GM12878 (cell line): ENCODE measurements around the gene CFLAR. TPM values are rescaled to one million over a fixed set of nuclear protein-coding genes. Genes with fewer than 3 reads are reported as not detected.
A peak's percentile ranks its signal among the peaks of the same experiment; 100 is the strongest.

Experiments used
- ATAC-seq: fragments of 200-7000 bp; cut with Tn5 transposase; 3 replicates; pipeline ENCODE4 v1.9.1; 2020; ENCODE audit warnings: mild to moderate bottlenecking, moderate library complexity
- BruUV-seq: library from RNA; stranded (reverse); fragments of 400-500 nt; replicated peaks from 2 replicates; lab custom pipeline; 2021; lab: Mats Ljungman, UMichigan
- CTCF ChIA-PET: fragments of 300-600 bp; sonication (Branson Sonifier 250); formaldehyde crosslinking; extraction: SDS; loops from one replicate; lab custom pipeline; 2021; ENCODE audit warnings: inconsistent platforms; lab: Yijun Ruan, JAX
- POLR2A ChIA-PET: fragments of 350-600 bp; formaldehyde crosslinking; extraction: SDS; loops from one replicate; lab custom pipeline; 2021; ENCODE audit warnings: inconsistent platforms; lab: Charles Lee
- RAD21 ChIA-PET: fragments of 300-600 bp; sonication (Branson Sonifier 250); formaldehyde crosslinking; loops from one replicate; lab custom pipeline; 2023; ENCODE audit warnings: antibody characterized with exemption; ENCODE audit not compliant: unreplicated experiment; lab: Charles Lee
- SMC1A ChIA-PET: fragments of 300-600 bp; sonication (Branson Sonifier 250); formaldehyde crosslinking; loops from one replicate; lab custom pipeline; 2023; ENCODE audit not compliant: unreplicated experiment, uncharacterized antibody; lab: Charles Lee
- DNase-seq: peaks from one replicate; pipeline ENCODE4 v3.0.0-alpha.2; 2011; ENCODE audit warnings: low read depth, low spot score
- FAIRE-seq: peaks from 3 replicates; lab custom pipeline; 2011; peaks lifted over from hg19 to GRCh38; lab: Jason Lieb, UNC
- H2AFZ ChIP-seq: 2 replicates; pipeline ENCODE4 v1.6.0; 2011; ENCODE audit warnings: low read depth, low read length, control low read depth; ENCODE audit not compliant: control insufficient read depth
- H3K27ac ChIP-seq: 2 replicates; pipeline ENCODE4 v1.5.1; 2011; ENCODE audit warnings: control low read depth; ENCODE audit not compliant: control insufficient read depth, insufficient read depth
- H3K27me3 ChIP-seq, 2 experiments: replicated peaks in 1 of 2; 2 replicates each; pipeline versions ENCODE4 v1.6.0 to v1.6.1; 2011; ENCODE audit warnings: low read length in 1 of 2; ENCODE audit not compliant: control insufficient read depth in 2 of 2, insufficient read depth in 2 of 2
- H3K36me3 ChIP-seq, 2 experiments: 2 replicates each; pipeline ENCODE4 v1.5.1; 2011; ENCODE audit warnings: low read length in 1 of 2; ENCODE audit not compliant: control insufficient read depth in 2 of 2, insufficient read depth in 2 of 2
- H3K4me1 ChIP-seq: 2 replicates; pipeline ENCODE4 v1.6.1; 2011; ENCODE audit warnings: mild to moderate bottlenecking, low read length, moderate library complexity, mixed read lengths; ENCODE audit not compliant: control insufficient read depth, insufficient read depth
- H3K4me2 ChIP-seq: 2 replicates; pipeline ENCODE4 v1.6.0; 2011; ENCODE audit warnings: control low read depth; ENCODE audit not compliant: control insufficient read depth, insufficient read depth
- H3K4me3 ChIP-seq: fragments of 200-600 bp; sonication (generic); 2 replicates; pipeline ENCODE4 v1.5.1; 2016
- H3K79me2 ChIP-seq: 2 replicates; pipeline ENCODE4 v1.6.0; 2011; ENCODE audit warnings: low read length; ENCODE audit not compliant: control insufficient read depth, insufficient read depth
- H3K9ac ChIP-seq: 2 replicates; pipeline ENCODE4 v1.8.0; 2011; ENCODE audit warnings: low read length, control low read depth, mixed read lengths; ENCODE audit not compliant: control insufficient read depth, insufficient read depth
- H3K9me3 ChIP-seq: replicated peaks from 3 replicates; pipeline ENCODE4 v1.5.1; 2011; ENCODE audit warnings: mild to moderate bottlenecking, low read length; ENCODE audit not compliant: control insufficient read depth, insufficient read depth
- H4K20me1 ChIP-seq: 2 replicates; pipeline ENCODE4 v1.6.0; 2011; ENCODE audit not compliant: control insufficient read depth, insufficient read depth
- E4F1 ChIP-seq: fragments of 450-650 bp; IDR thresholded peaks from 2 replicates; pipeline ENCODE4 v1.6.1; 2018; ENCODE audit warnings: borderline replicate concordance, mild to moderate bottlenecking; ENCODE audit not compliant: partially characterized antibody
- ESRRA ChIP-seq: IDR thresholded peaks from 2 replicates; pipeline ENCODE4 v1.6.1; 2012; ENCODE audit warnings: mild to moderate bottlenecking, low read length, improper control_type of control experiment
- POLR2AphosphoS5 ChIP-seq: IDR thresholded peaks from 2 replicates; pipeline ENCODE4 v1.6.1; 2011; ENCODE audit warnings: mild to moderate bottlenecking, low read length, inconsistent platforms
- RBBP5 ChIP-seq: fragments of 200-600 bp; sonication (generic); conservative IDR thresholded peaks from 2 replicates; pipeline ENCODE4 v1.6.1; 2016
- REST ChIP-seq: IDR thresholded peaks from 2 replicates; pipeline ENCODE4 v1.6.1; 2012; ENCODE audit warnings: mild to moderate bottlenecking, low read depth, low read length
- SP1 ChIP-seq: IDR thresholded peaks from one replicate; pipeline ENCODE4 v1.6.1; 2011; ENCODE audit warnings: low read depth, low read length
- SREBF2 ChIP-seq: IDR thresholded peaks from 2 replicates; pipeline ENCODE4 v1.6.1; 2012; ENCODE audit warnings: mild to moderate bottlenecking, low read length
- STAT1 ChIP-seq: fragments of 450-650 bp; conservative IDR thresholded peaks from 2 replicates; pipeline ENCODE4 v1.6.1; 2014; ENCODE audit warnings: antibody characterized with exemption, mild to moderate bottlenecking
- STAT3 ChIP-seq: IDR thresholded peaks from 2 replicates; pipeline ENCODE4 v1.6.1; 2011; ENCODE audit warnings: low read depth, low read length, improper control_type of control experiment
- SUPT20H ChIP-seq: IDR thresholded peaks from 2 replicates; pipeline ENCODE4 v1.6.1; 2011; ENCODE audit warnings: low read depth, mild to moderate bottlenecking, low read length, moderate library complexity, borderline replicate concordance; ENCODE audit not compliant: control insufficient read depth
- TCF3 ChIP-seq: IDR thresholded peaks from 2 replicates; pipeline ENCODE4 v1.6.1; 2012; ENCODE audit warnings: low read depth, mild to moderate bottlenecking, low read length, borderline replicate concordance; ENCODE audit not compliant: insufficient read depth
- ZBED1 ChIP-seq: IDR thresholded peaks from 2 replicates; pipeline ENCODE4 v1.6.1; 2016; ENCODE audit warnings: borderline replicate concordance
- ZBTB40 ChIP-seq: fragments of 450-650 bp; IDR thresholded peaks from 2 replicates; pipeline ENCODE4 v1.6.1; 2016; ENCODE audit warnings: mild to moderate bottlenecking, moderate library complexity, borderline replicate concordance
- ZNF622 ChIP-seq: fragments of 450-650 bp; IDR thresholded peaks from 2 replicates; pipeline ENCODE4 v1.6.1; 2017; ENCODE audit warnings: mild to moderate bottlenecking, inconsistent platforms
- ZZZ3 ChIP-seq: IDR thresholded peaks from 2 replicates; pipeline ENCODE4 v1.6.1; 2011; ENCODE audit warnings: low read depth; ENCODE audit not compliant: control insufficient read depth, insufficient read length
- WGBS: methylation state at CpG from one replicate; pipeline ENCODE4 v1.1.6; 2016; ENCODE audit warnings: low lambda C conversion rate; ENCODE audit not compliant: insufficient replicate concordance, insufficient coverage; ENCODE audit errors: missing lambda C conversion rate; 5-methylcytosine and 5-hydroxymethylcytosine counted together
- in situ Hi-C: fragments of 300-500 bp; cut with MboI; formaldehyde crosslinking; loops from 9 replicates; pipeline ENCODE4 v1.14.3; 2018; ENCODE audit warnings: mixed read lengths
- intact Hi-C: fragments of 100-400 bp; cut with micrococcal nuclease; formaldehyde crosslinking; loops from one replicate; pipeline ENCODE4 v1.14.2; 2022; ENCODE audit not compliant: unreplicated experiment
- polyA plus RNA-seq, 11 experiments: library from polyadenylated mRNA; depleted of rRNA in 4 of 11; unstranded in 6 of 11; stranded (reverse) in 5 of 11; fragments of >200 nt; fragmentation: Nextera tagmentation in 4 of 11; fragmentation: Illumina TruSeq in 1 of 11; extraction: Ambion mirVana in 4 of 11; extraction: Trizol in 1 of 11; gene quantifications; 1 replicate in 1 of 11; 2 replicates in 10 of 11; pipeline versions ENCODE4 v1.2.1 to v1.2.3, GENCODE V29; 2011 to 2016; ENCODE audit warnings: inconsistent platforms in 2 of 11, missing spikeins in 2 of 11, low read depth in 1 of 11
- total RNA-seq, 4 experiments: library from RNA; depleted of rRNA in 3 of 4; stranded (reverse); fragments of >200 nt in 3 of 4; fragmentation: Illumina TruSeq in 1 of 4; extraction: Trizol in 1 of 4; gene quantifications; 2 replicates each; pipeline versions ENCODE4 v1.2.1 to v1.2.3, GENCODE V29; 2013 to 2021

The CFLAR gene
- total and polyA plus RNA-seq, 10 of the 15 experiments (the other 5 are each of a cell fraction or from before 2014, with no cell fraction given) = 80.6 to 181 (median 101) TPM

GRCh38 chr2:201136889-201137321 is 20.9 kb downstream of the CFLAR start:
- ATAC-seq (no peak), DNase-seq (no peak), FAIRE-seq (no peak)
- CTCF ChIA-PET = interaction anchor here (1.7 kb wide), 1 partner anchor 9 kb away, joined by 5 read pairs; no protein-coding TSS in a partner anchor
- H3K4me2 ChIP-seq = peak overlapping the region; percentile 7; the same call in 1 of the 2 replicates
- SMC1A ChIA-PET = interaction anchor here (0.9 to 2.4 kb wide), 3 partner anchors 11 to 21 kb away, joined by 3 to 11 read pairs (median 8); no protein-coding TSS in a partner anchor
- POLR2A ChIA-PET = interaction anchor here (1.1 to 2.6 kb wide), 2 partner anchors 14 to 21 kb away, joined by 3 to 9 read pairs; partner anchors contain the start of gene CFLAR
- RAD21 ChIA-PET = no interaction called here
- peaks cover 63% of the 10 kb centered on the region for H3K79me2 ChIP-seq
- no peaks in the 10 kb centered on the region for H3K27me3 ChIP-seq
- intact Hi-C loops = loop anchor here (10.0 kb wide), 1 partner anchor 1182 kb away; the partner anchor contains the start of genes MAIP1 and TYW5
- WGBS = 84% methylated on average over 3 of the region's 3 CpGs
- H2AFZ ChIP-seq = no peak overlapping the region
- peaks cover 24 to 31% of the 10 kb centered on the region in 2 experiments for H3K36me3 ChIP-seq
- no peak overlapping the region for H3K27ac ChIP-seq
- no peak overlapping the region for H3K4me3 ChIP-seq
- no TSS peak for BruUV-seq
- H3K9ac ChIP-seq = no peak overlapping the region
- H3K4me1 ChIP-seq = no peaks in the 10 kb centered on the region
- no peaks in the 10 kb centered on the region; the same call in 1 of the 2 replicates for H4K20me1 ChIP-seq
- no peaks in the 10 kb centered on the region for H3K9me3 ChIP-seq
- in situ Hi-C loops = no loop called here
- TF ChIP-seq STAT1 (no peak), ZBTB40 (no peak), REST (no peak), ZZZ3 (no peak), SUPT20H (no peak), E4F1 (no peak), ESRRA (no peak), POLR2AphosphoS5 (no peak; the same call in 1 of the 2 replicates), SP1 (no peak), RBBP5 (no peak), ZNF622 (no peak), ZBED1 (no peak), TCF3 (no peak), SREBF2 (no peak), STAT3 (no peak)
